Smooth muscle cell (in vitro differentiated cells): ENCODE data around the gene SGPP2. TPM values are rescaled to one million over a fixed set of nuclear protein-coding genes. Genes with fewer than 3 reads are reported as not detected.
"Not testable (repeated sequence)": the region's sequence is repeated elsewhere in the genome, so short reads cannot be mapped to it uniquely, and the experiment has no call there.

Experiments used
- DNase-seq: peaks from one replicate; lab custom pipeline; 2025; ENCODE audit not compliant: unreplicated experiment; lab: John Stamatoyannopoulos, UW
- H2AFZ ChIP-seq: fragments of 200-600 bp; sonication (generic); 2 replicates; pipeline ENCODE4 v1.6.0; 2016; ENCODE audit warnings: antibody characterized with exemption, low read depth, mild to moderate bottlenecking
- H3F3A ChIP-seq: fragments of 200-600 bp; sonication (generic); 2 replicates; pipeline ENCODE4 v1.6.0; 2017; ENCODE audit warnings: antibody characterized with exemption, low read depth
- H3K27ac ChIP-seq: fragments of 200-600 bp; sonication (generic); 2 replicates; pipeline ENCODE4 v1.5.1; 2016; ENCODE audit warnings: low read depth, mild to moderate bottlenecking
- H3K27me3 ChIP-seq: fragments of 200-600 bp; sonication (generic); 2 replicates; pipeline ENCODE4 v1.6.1; 2016; ENCODE audit warnings: low read depth, mild to moderate bottlenecking
- H3K36me3 ChIP-seq: fragments of 200-600 bp; sonication (generic); 2 replicates; pipeline ENCODE4 v1.5.1; 2016; ENCODE audit warnings: low read depth
- H3K4me1 ChIP-seq: fragments of 200-600 bp; sonication (generic); 2 replicates; pipeline ENCODE4 v1.5.1; 2016; ENCODE audit warnings: low read depth
- H3K4me2 ChIP-seq: fragments of 200-600 bp; sonication (generic); 2 replicates; pipeline ENCODE4 v1.6.0; 2016; ENCODE audit warnings: mild to moderate bottlenecking
- H3K4me3 ChIP-seq: fragments of 200-600 bp; sonication (generic); 2 replicates; pipeline ENCODE4 v1.5.1; 2016; ENCODE audit warnings: mild to moderate bottlenecking
- H3K79me2 ChIP-seq: fragments of 200-600 bp; sonication (generic); 2 replicates; pipeline ENCODE4 v1.6.0; 2016; ENCODE audit warnings: low read depth, mild to moderate bottlenecking
- H3K9ac ChIP-seq: fragments of 200-600 bp; sonication (generic); 2 replicates; pipeline ENCODE4 v1.6.0; 2016; ENCODE audit warnings: low read depth
- H3K9me3 ChIP-seq: fragments of 200-600 bp; sonication (generic); replicated peaks from 2 replicates; pipeline ENCODE4 v1.5.1; 2016; ENCODE audit warnings: low read depth
- H4K20me1 ChIP-seq: fragments of 200-600 bp; sonication (generic); 2 replicates; pipeline ENCODE4 v1.6.0; 2016; ENCODE audit warnings: low read depth
- WGBS: methylation state at CpG from one replicate; pipeline ENCODE4 v1.1.7; 2016; ENCODE audit warnings: low lambda C conversion rate; 5-methylcytosine and 5-hydroxymethylcytosine counted together
- polyA plus RNA-seq: library from polyadenylated mRNA; unstranded; fragments of >200 nt; fragmentation: Nextera tagmentation; extraction: Ambion mirVana; gene quantifications from 2 replicates; pipeline ENCODE4 v1.2.1, GENCODE V29; 2016
- total RNA-seq: library from RNA; depleted of rRNA; stranded (reverse); fragments of >200 nt; gene quantifications from 2 replicates; pipeline ENCODE4 v1.2.3, GENCODE V29; 2014
- TF ChIP-seq, protein P1 (sequence below): fragments of 200-600 bp; sonication (generic); IDR thresholded peaks from 2 replicates; pipeline ENCODE4 v1.5.1; 2017; ENCODE audit warnings: borderline replicate concordance, mild to moderate bottlenecking, antibody characterized with exemption; ENCODE audit not compliant: insufficient read depth, poor library complexity, severe bottlenecking

Gene SGPP2
- total and polyA plus RNA-seq, 2 experiments from 2014 or later: 0.66 to 1.4 TPM

DNA sequence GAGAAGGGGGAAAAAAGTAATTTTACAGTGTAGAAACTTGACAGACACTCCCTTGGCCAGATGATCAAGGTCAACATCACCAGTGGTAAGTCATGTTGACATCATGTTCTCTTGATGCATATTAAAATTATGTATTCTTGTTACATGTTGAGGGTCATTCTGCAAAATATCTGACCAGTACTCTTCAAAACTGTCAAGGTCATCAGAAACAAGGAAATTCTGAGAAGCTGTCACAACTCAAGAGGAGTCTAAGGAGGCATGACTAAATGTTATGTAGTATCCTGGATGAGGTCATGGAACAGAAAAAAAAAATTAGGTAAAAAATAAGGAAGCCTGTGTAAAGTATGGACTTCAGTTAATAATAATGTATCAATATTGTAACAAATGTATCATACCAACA lies 6.3 kb downstream of the SGPP2 start:
- no peaks in the 10 kb centered on the region for H3F3A ChIP-seq
- no peak overlapping the region for H3K4me2 ChIP-seq
- H3K36me3 ChIP-seq: no peaks in the 10 kb centered on the region
- H3K27ac ChIP-seq: no peak overlapping the region
- H2AFZ ChIP-seq: no peak overlapping the region
- H4K20me1 ChIP-seq: no peaks in the 10 kb centered on the region
- no peaks in the 10 kb centered on the region for H3K9me3 ChIP-seq
- H3K4me3 ChIP-seq: no peak overlapping the region
- TF ChIP-seq, protein P1, sequence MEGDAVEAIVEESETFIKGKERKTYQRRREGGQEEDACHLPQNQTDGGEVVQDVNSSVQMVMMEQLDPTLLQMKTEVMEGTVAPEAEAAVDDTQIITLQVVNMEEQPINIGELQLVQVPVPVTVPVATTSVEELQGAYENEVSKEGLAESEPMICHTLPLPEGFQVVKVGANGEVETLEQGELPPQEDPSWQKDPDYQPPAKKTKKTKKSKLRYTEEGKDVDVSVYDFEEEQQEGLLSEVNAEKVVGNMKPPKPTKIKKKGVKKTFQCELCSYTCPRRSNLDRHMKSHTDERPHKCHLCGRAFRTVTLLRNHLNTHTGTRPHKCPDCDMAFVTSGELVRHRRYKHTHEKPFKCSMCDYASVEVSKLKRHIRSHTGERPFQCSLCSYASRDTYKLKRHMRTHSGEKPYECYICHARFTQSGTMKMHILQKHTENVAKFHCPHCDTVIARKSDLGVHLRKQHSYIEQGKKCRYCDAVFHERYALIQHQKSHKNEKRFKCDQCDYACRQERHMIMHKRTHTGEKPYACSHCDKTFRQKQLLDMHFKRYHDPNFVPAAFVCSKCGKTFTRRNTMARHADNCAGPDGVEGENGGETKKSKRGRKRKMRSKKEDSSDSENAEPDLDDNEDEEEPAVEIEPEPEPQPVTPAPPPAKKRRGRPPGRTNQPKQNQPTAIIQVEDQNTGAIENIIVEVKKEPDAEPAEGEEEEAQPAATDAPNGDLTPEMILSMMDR: no peak
- no peak for DNase-seq
- no peak overlapping the region for H3K9ac ChIP-seq
- H3K79me2 ChIP-seq: no peaks in the 10 kb centered on the region
- H3K4me1 ChIP-seq: no peaks in the 10 kb centered on the region
- H3K27me3 ChIP-seq: peaks cover 69% of the 10 kb centered on the region

DNA sequence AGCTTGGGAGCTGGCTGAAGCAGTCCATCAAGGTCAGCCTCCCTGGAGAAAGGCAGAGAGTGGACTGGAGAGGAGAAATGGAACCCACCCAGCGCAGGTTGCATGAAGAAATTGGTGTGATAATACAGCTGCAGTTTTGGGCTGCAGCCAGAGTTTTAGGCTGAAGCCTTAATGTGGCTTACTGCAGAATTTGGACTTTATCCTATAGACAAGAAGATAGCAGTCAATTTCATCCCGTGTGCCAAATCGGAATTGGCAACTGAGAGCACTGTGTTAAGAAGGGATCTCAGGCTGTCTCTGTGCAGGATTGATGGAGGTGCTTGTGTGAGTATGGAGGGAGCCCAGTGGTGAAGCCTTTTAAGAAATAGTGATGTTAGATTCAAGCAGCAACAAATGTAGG lies 7.5 kb downstream of the SGPP2 start:
- TF ChIP-seq, protein P1: no peak
- Histone ChIP-seq H3K27me3 (peaks cover 57% of the 10 kb centered on the region), H3K9ac (no peak overlapping the region), H3F3A (no peaks in the 10 kb centered on the region), H3K4me2 (no peak overlapping the region), H2AFZ (no peak overlapping the region), H3K79me2 (no peaks in the 10 kb centered on the region), H3K27ac (no peak overlapping the region), H3K4me1 (no peaks in the 10 kb centered on the region), H3K36me3 (no peaks in the 10 kb centered on the region), H3K4me3 (no peak overlapping the region), H3K9me3 (no peaks in the 10 kb centered on the region), H4K20me1 (no peaks in the 10 kb centered on the region)
- no peak for DNase-seq
- WGBS: 91% methylated on average over 3 of the region's 3 CpGs

DNA sequence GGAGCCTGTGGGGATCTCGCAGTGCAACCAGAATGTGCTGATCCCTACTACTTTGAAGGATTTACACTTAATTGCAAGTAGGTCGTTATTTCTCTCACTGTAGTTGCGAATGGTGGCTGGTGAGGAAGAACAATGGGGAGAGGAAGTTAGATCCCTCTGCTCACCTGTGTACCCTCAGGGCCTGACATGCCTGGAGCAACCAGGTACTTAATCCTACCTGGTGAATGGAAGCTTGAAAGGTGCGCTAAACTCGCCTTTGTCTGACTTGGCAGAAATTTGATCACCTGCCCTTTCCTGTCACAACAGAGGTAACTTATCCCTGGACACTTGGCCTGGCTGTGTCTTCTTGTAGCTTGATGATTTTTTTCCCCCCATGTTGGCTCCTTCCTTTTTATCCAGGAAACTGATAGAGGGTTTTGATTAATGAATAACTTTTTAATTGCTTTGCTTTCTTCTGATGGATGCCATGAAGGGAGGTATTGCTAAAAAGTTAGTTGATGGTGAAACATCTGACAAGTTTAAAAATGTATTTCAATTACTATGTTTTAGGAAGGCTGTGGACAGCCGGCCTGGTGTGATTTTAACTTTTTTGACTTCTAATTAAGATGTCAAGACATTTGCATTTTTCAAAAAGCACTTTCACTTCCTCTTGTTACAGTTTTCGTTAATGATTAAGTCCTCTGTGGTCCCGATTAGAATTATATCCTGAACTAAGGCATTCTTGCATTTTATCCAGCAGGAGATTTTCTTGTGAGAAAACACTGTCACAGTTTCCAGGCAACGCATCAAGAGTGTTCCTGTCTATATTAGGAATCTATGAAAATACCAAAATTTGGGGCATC lies 9.2 kb downstream of the SGPP2 start:
- WGBS: 44% methylated on average over 9 of the region's 9 CpGs
- no peak overlapping the region for H2AFZ ChIP-seq
- no peak overlapping the region for H3K9ac ChIP-seq
- no peaks in the 10 kb centered on the region for H3K79me2 ChIP-seq
- H3K27ac ChIP-seq: no peak overlapping the region
- H3K27me3 ChIP-seq: peaks cover 41% of the 10 kb centered on the region
- no peak for DNase-seq
- H4K20me1 ChIP-seq: no peaks in the 10 kb centered on the region
- no peaks in the 10 kb centered on the region for H3K9me3 ChIP-seq
- H3K4me2 ChIP-seq: no peak overlapping the region
- no peaks in the 10 kb centered on the region for H3F3A ChIP-seq
- no peak overlapping the region for H3K4me3 ChIP-seq
- no peaks in the 10 kb centered on the region for H3K36me3 ChIP-seq
- TF ChIP-seq, protein P1: no peak
- no peaks in the 10 kb centered on the region for H3K4me1 ChIP-seq

DNA sequence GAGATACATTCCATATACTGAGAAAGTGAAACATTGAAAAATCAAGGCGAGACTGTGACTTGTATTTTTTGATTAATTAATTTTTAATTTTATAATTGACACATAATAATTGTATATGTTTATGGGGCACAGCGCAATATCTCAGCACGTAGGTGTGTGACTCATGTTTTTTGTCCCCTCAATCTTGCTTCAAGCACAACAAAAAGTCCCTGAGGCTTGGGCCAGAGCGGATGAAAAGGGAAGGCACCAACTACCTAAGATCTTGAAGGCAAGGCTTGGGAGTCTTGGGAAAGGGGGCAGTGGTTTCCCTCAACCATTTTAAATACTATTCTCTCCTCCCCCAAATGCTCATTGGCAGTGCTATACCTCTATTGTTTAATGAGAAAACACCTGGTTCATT lies 9.9 kb downstream of the SGPP2 start:
- H3K36me3 ChIP-seq: no peaks in the 10 kb centered on the region
- H3K27ac ChIP-seq: no peak overlapping the region
- no peak overlapping the region for H2AFZ ChIP-seq
- H3K4me3 ChIP-seq: no peak overlapping the region
- H3K79me2 ChIP-seq: no peaks in the 10 kb centered on the region
- DNase-seq: no peak
- no peaks in the 10 kb centered on the region for H3F3A ChIP-seq
- TF ChIP-seq, protein P1: no peak
- no peak overlapping the region for H3K9ac ChIP-seq
- H3K4me1 ChIP-seq: no peaks in the 10 kb centered on the region
- no peak overlapping the region for H3K4me2 ChIP-seq
- H4K20me1 ChIP-seq: no peaks in the 10 kb centered on the region
- H3K27me3 ChIP-seq: peaks cover 40% of the 10 kb centered on the region
- 83% methylated on average over 4 of the region's 4 CpGs for WGBS
- H3K9me3 ChIP-seq: no peaks in the 10 kb centered on the region

DNA sequence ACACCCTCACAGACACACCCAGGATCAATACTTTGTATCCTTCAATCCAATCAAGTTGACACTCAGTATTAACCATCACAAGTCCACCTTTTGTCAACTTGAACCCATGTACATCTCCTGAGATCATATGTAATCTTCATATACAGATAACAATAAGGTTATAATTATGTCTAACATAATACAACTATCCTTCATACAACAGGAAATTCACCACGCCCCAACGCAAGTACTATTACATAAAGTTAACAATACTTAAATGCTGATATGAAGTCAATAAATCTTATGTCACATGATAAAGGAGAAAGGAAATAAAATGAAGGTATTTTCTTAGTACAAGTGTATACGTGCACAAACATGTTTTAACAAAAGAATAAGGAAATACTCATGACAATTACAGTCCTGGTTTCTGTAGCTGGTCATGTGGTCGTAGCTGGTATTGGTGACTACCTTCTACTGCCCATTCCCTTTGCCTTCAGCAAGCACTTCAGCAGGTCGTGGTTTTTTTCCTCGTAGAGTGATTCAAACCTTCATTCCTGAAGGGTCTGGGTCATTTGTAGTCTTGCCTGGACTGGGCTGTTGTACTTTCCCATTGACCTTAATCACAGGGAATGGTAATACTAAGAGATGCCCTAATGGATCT lies 11.2 kb downstream of the SGPP2 start:
- WGBS: 80% methylated on average over 6 of the region's 6 CpGs

More for the DNA sequence above, 11.2 kb downstream of the SGPP2 start:
- not testable (repeated sequence) for H3K4me3 ChIP-seq, H3K4me2 ChIP-seq, H3K9me3 ChIP-seq, H3K79me2 ChIP-seq, H3K27ac ChIP-seq, H3K4me1 ChIP-seq, H3K36me3 ChIP-seq, H3F3A ChIP-seq, H4K20me1 ChIP-seq, DNase-seq, H3K9ac ChIP-seq, H2AFZ ChIP-seq
- H3K27me3 ChIP-seq: peaks cover 26% of the 10 kb centered on the region
